ENCODE measurements around the gene PTPRN2.

DNA sequence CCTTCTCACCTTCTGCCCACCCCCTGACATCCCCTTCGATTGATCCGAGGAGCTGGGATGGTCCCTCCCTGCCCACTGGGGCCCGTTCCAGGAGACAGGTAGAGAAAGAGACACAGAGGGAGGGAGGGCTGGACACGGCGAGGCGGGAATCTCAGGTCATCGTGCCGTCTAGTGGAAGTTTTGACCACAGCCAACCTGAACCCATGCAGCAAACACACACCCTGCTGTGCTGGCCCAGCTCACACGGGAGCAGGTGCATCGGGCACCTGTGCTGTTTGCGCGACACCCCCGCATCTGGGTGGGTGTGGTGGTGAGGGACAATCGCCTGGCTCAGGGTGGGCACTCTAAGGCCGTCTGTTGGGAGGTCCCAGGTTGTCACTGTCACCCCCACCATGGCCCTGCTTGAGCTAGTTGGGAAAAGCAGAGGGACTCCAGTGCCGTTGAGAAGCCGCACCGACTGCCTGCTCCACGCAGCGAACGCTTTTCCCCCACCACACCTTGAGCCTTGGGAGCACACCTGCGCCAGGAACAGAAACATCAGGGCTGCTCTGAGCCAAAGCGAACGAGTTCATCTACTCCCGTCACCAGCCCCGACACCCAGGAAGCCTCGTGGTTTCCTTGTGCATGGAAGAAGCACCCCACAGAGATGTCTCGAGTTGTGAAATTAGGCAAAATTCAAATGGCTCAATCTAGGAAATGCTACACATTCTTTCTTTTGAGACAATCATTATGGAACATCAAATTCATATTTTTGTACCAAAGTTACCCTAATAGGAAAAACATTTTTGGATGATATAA, 965.0 kb downstream of the PTPRN2 start:
- no peak for TF ChIP-seq SAP30 (IDR thresholded peaks at IDR 0.05; ENCODE audit: insufficient read depth, insufficient replicate concordance, low read length)
- no peak for TF ChIP-seq GABPA (IDR thresholded peaks at IDR 0.05; ENCODE audit: borderline replicate concordance, insufficient read depth, low read length)
- TF ChIP-seq, protein P1, sequence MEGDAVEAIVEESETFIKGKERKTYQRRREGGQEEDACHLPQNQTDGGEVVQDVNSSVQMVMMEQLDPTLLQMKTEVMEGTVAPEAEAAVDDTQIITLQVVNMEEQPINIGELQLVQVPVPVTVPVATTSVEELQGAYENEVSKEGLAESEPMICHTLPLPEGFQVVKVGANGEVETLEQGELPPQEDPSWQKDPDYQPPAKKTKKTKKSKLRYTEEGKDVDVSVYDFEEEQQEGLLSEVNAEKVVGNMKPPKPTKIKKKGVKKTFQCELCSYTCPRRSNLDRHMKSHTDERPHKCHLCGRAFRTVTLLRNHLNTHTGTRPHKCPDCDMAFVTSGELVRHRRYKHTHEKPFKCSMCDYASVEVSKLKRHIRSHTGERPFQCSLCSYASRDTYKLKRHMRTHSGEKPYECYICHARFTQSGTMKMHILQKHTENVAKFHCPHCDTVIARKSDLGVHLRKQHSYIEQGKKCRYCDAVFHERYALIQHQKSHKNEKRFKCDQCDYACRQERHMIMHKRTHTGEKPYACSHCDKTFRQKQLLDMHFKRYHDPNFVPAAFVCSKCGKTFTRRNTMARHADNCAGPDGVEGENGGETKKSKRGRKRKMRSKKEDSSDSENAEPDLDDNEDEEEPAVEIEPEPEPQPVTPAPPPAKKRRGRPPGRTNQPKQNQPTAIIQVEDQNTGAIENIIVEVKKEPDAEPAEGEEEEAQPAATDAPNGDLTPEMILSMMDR (IDR thresholded peaks at IDR 0.05; ENCODE audit: control extremely low read depth in 1 of 3, insufficient read depth in 1 of 3, low read depth in 1 of 3, low read length in 3 of 3) = no peak
- no peak for TF ChIP-seq RNF2 (IDR thresholded peaks at IDR 0.05; ENCODE audit: borderline replicate concordance, low read depth, low read length, missing control alignments, poor library complexity, severe bottlenecking)
- no peak for TF ChIP-seq ASH2L (IDR thresholded peaks at IDR 0.05; ENCODE audit: low read length)

Data from H1 (cell line).